Measurements from ENCODE around the gene ARV1. TPM values are rescaled to one million over a fixed set of nuclear protein-coding genes. Genes with fewer than 3 reads are reported as not detected.
"Not testable (repeated sequence)": the region's sequence is repeated elsewhere in the genome, so short reads cannot be mapped to it uniquely, and the experiment has no call there.

ARV1 gene
- total RNA-seq, 1 donor from 2014 or later: 8.3 TPM

- TF ChIP-seq CTCF (IDR thresholded peaks at IDR 0.05; ENCODE audit: unreplicated experiment): no peak
- H3K4me3 Mint-ChIP-seq (ENCODE audit: unreplicated experiment): no peak overlapping the region
- H3K27me3 Mint-ChIP-seq (ENCODE audit: unreplicated experiment): peaks cover 6% of the 10 kb centered on the region
- DNase-seq (ENCODE audit: low spot score): no peak
- H3K36me3 Mint-ChIP-seq (ENCODE audit: low read depth, unreplicated experiment): peaks cover 4% of the 10 kb centered on the region
- no peak overlapping the region for H3K27ac Mint-ChIP-seq (ENCODE audit: unreplicated experiment)
- H3K4me1 Mint-ChIP-seq (ENCODE audit: unreplicated experiment): peaks cover 3% of the 10 kb centered on the region
- no peaks in the 10 kb centered on the region for H3K9me3 Mint-ChIP-seq (ENCODE audit: unreplicated experiment)
These were observed 65.7 kb downstream of the ARV1 start for GRCh38 chr1:231044588-231044987.

GRCh38 chr1:231045286-231045685 lies 66.4 kb downstream of the ARV1 start:
- Mint-ChIP-seq H3K4me1 (ENCODE audit: unreplicated experiment) (peaks cover 3% of the 10 kb centered on the region), H3K9me3 (ENCODE audit: unreplicated experiment) (no peaks in the 10 kb centered on the region), H3K36me3 (ENCODE audit: low read depth, unreplicated experiment) (peaks cover 4% of the 10 kb centered on the region), H3K27me3 (ENCODE audit: unreplicated experiment) (peaks cover 6% of the 10 kb centered on the region), H3K4me3 (ENCODE audit: unreplicated experiment) (no peak overlapping the region), H3K27ac (ENCODE audit: unreplicated experiment) (no peak overlapping the region)
- TF ChIP-seq CTCF (IDR thresholded peaks at IDR 0.05; ENCODE audit: unreplicated experiment): no peak
- DNase-seq (ENCODE audit: low spot score): no peak

GRCh38 chr1:231045921-231046729 lies 67.2 kb downstream of the ARV1 start:
- H3K4me3 Mint-ChIP-seq (ENCODE audit: unreplicated experiment); H3K4me1 Mint-ChIP-seq (ENCODE audit: unreplicated experiment): not testable (repeated sequence)

GRCh38 chr1:231046730-231047395 lies 68.0 kb downstream of the ARV1 start:
- Mint-ChIP-seq H3K36me3 (ENCODE audit: low read depth, unreplicated experiment) (no peaks in the 10 kb centered on the region), H3K4me1 (ENCODE audit: unreplicated experiment) (no peaks in the 10 kb centered on the region), H3K4me3 (ENCODE audit: unreplicated experiment) (no peak overlapping the region), H3K27ac (ENCODE audit: unreplicated experiment) (no peak overlapping the region), H3K9me3 (ENCODE audit: unreplicated experiment) (no peaks in the 10 kb centered on the region), H3K27me3 (ENCODE audit: unreplicated experiment) (peaks cover 3% of the 10 kb centered on the region)
- TF ChIP-seq CTCF (IDR thresholded peaks at IDR 0.05; ENCODE audit: unreplicated experiment): no peak
- DNase-seq (ENCODE audit: low spot score): no peak

More at GRCh38 chr1:231045921-231046729, 67.2 kb downstream of the ARV1 start:
- not testable (repeated sequence) for H3K36me3 Mint-ChIP-seq (ENCODE audit: low read depth, unreplicated experiment); H3K27ac Mint-ChIP-seq (ENCODE audit: unreplicated experiment); H3K27me3 Mint-ChIP-seq (ENCODE audit: unreplicated experiment); H3K9me3 Mint-ChIP-seq (ENCODE audit: unreplicated experiment); DNase-seq (ENCODE audit: low spot score)

- H3K4me3 Mint-ChIP-seq (ENCODE audit: unreplicated experiment); H3K36me3 Mint-ChIP-seq (ENCODE audit: low read depth, unreplicated experiment): not testable (repeated sequence)
These were observed 68.6 kb downstream of the ARV1 start for GRCh38 chr1:231047529-231047928.

GRCh38 chr1:231048419-231048818 lies 69.5 kb downstream of the ARV1 start:
- not testable (repeated sequence) for H3K4me1 Mint-ChIP-seq (ENCODE audit: unreplicated experiment); DNase-seq (ENCODE audit: low spot score); H3K27me3 Mint-ChIP-seq (ENCODE audit: unreplicated experiment); H3K4me3 Mint-ChIP-seq (ENCODE audit: unreplicated experiment); H3K36me3 Mint-ChIP-seq (ENCODE audit: low read depth, unreplicated experiment); H3K9me3 Mint-ChIP-seq (ENCODE audit: unreplicated experiment); H3K27ac Mint-ChIP-seq (ENCODE audit: unreplicated experiment)

More at GRCh38 chr1:231047529-231047928, 68.6 kb downstream of the ARV1 start:
- H3K27ac Mint-ChIP-seq (ENCODE audit: unreplicated experiment); H3K4me1 Mint-ChIP-seq (ENCODE audit: unreplicated experiment); H3K27me3 Mint-ChIP-seq (ENCODE audit: unreplicated experiment); H3K9me3 Mint-ChIP-seq (ENCODE audit: unreplicated experiment); DNase-seq (ENCODE audit: low spot score): not testable (repeated sequence)
